AG20443 (cell line): ENCODE results near the gene SOWAHA.
A peak's percentile ranks its signal among the peaks of the same experiment; 100 is the strongest.
"Not testable (repeated sequence)": the region's sequence is repeated elsewhere in the genome, so short reads cannot be mapped to it uniquely, and the experiment has no call there.

Experiments used
- DNase-seq: peaks from one replicate; pipeline ENCODE4 v3.0.0; 2012; ENCODE audit warnings: low spot score, mixed read lengths

SOWAHA gene

GRCh38 chr5:132777209-132778069 is 35.7 kb upstream of the SOWAHA start, which contains the start of gene SEPTIN8:
Gene SEPTIN8, minus strand, starts transcription at chr5:132777239. Its CDS starts 102 bp downstream, at chr5:132777137.
- DNase-seq: peak; percentile 82

GRCh38 chr5:132778129-132778528 is 35.0 kb upstream of the SOWAHA start:
- no peak for DNase-seq

- DNase-seq: no peak
Measured at GRCh38 chr5:132778856-132779255, 34.2 kb upstream of the SOWAHA start.

GRCh38 chr5:132779961-132780360 is 33.1 kb upstream of the SOWAHA start:
- no peak for DNase-seq

GRCh38 chr5:132780577-132780976 is 32.5 kb upstream of the SOWAHA start:
- no peak for DNase-seq

- DNase-seq: no peak
Measured at GRCh38 chr5:132781029-132781428, 32.1 kb upstream of the SOWAHA start.

- DNase-seq: peak; percentile 48
Measured at GRCh38 chr5:132782101-132782500, 31.0 kb upstream of the SOWAHA start.

- DNase-seq: no peak
Measured at GRCh38 chr5:132785365-132785764, 27.7 kb upstream of the SOWAHA start.

GRCh38 chr5:132785864-132786263 is 27.2 kb upstream of the SOWAHA start:
- no peak for DNase-seq

- peak; percentile 78 for DNase-seq
Measured at GRCh38 chr5:132787076-132787475, 26.0 kb upstream of the SOWAHA start.

- no peak for DNase-seq
Measured at GRCh38 chr5:132788508-132788907, 24.6 kb upstream of the SOWAHA start.

- no peak for DNase-seq
Measured at GRCh38 chr5:132788990-132789886, 23.9 kb upstream of the SOWAHA start.

- no peak for DNase-seq
Measured at GRCh38 chr5:132790201-132790865, 22.8 kb upstream of the SOWAHA start.

GRCh38 chr5:132791026-132791425 is 22.1 kb upstream of the SOWAHA start:
- no peak for DNase-seq

GRCh38 chr5:132797651-132798050 is 15.5 kb upstream of the SOWAHA start:
- peak; percentile 65 for DNase-seq

GRCh38 chr5:132799392-132799791 is 13.7 kb upstream of the SOWAHA start:
- DNase-seq: no peak

GRCh38 chr5:132800545-132800944 is 12.6 kb upstream of the SOWAHA start:
- no peak for DNase-seq

GRCh38 chr5:132802044-132802684 is 10.9 kb upstream of the SOWAHA start:
- DNase-seq: no peak

- not testable (repeated sequence) for DNase-seq
Measured at GRCh38 chr5:132802685-132803066, 10.4 kb upstream of the SOWAHA start.

GRCh38 chr5:132804219-132804618 is 8.9 kb upstream of the SOWAHA start:
- DNase-seq: not testable (repeated sequence)

GRCh38 chr5:132805872-132806271 is 7.2 kb upstream of the SOWAHA start:
- not testable (repeated sequence) for DNase-seq

GRCh38 chr5:132806804-132807162 is 6.3 kb upstream of the SOWAHA start:
- DNase-seq: not testable (repeated sequence)
